H1 (cell line): ENCODE results near the gene RAMP3.

Experiments used
- CTCF ChIP-seq, 3 experiments: IDR thresholded peaks; 1 replicate in 2 of 3; 2 replicates in 1 of 3; pipeline versions ENCODE4 v1.5.1 to v1.6.1; 2011; ENCODE audit warnings: low read length in 3 of 3, mild to moderate bottlenecking in 3 of 3, inconsistent platforms in 2 of 3, low read depth in 1 of 3, moderate library complexity in 1 of 3; ENCODE audit not compliant: insufficient read depth in 1 of 3; ENCODE audit errors: control extremely low read depth in 1 of 3
- GABPA ChIP-seq: IDR thresholded peaks from 2 replicates; pipeline ENCODE4 v1.6.1; 2011; ENCODE audit warnings: mild to moderate bottlenecking, low read length, moderate library complexity, borderline replicate concordance; ENCODE audit not compliant: insufficient read depth
- POLR2A ChIP-seq, 2 experiments: IDR thresholded peaks; 1 replicate in 1 of 2; 2 replicates in 1 of 2; pipeline ENCODE4 v1.6.1; 2011; ENCODE audit warnings: low read depth in 2 of 2, low read length in 2 of 2, mild to moderate bottlenecking in 2 of 2; ENCODE audit errors: control extremely low read depth in 1 of 2

- TF ChIP-seq CTCF (IDR thresholded peaks at IDR 0.05; ENCODE audit: control extremely low read depth in 1 of 3, insufficient read depth in 1 of 3, low read depth in 1 of 3, low read length in 3 of 3) (no peak), GABPA (no peak), POLR2A (IDR thresholded peaks at IDR 0.05; ENCODE audit: control extremely low read depth in 1 of 2, low read depth in 2 of 2, low read length in 2 of 2) (no peak)
These were observed 48.7 kb upstream of the RAMP3 start for GRCh38 chr7:45108863-45109262.
